HCT116 (cell line): ENCODE results near the gene CXorf38. TPM values are rescaled to one million over a fixed set of nuclear protein-coding genes. Genes with fewer than 3 reads are reported as not detected.

ENCODE experiments used
- ATAC-seq: fragments of 200-7000 bp; cut with Tn5 transposase; 2 replicates; pipeline ENCODE4 v1.9.1; 2020; ENCODE audit warnings: mild to moderate bottlenecking, moderate library complexity
- BruUV-seq: library from RNA; stranded (reverse); fragments of 400-500 nt; replicated peaks from 2 replicates; lab custom pipeline; 2021; lab: Mats Ljungman, UMichigan
- CTCF ChIA-PET: fragments of 300-600 bp; sonication (Branson Sonifier 250); formaldehyde crosslinking; loops from one replicate; lab custom pipeline; 2021; ENCODE audit warnings: antibody characterized with exemption; lab: Charles Lee
- POLR2A ChIA-PET: fragments of 300-600, 350-600 bp; sonication (Branson Sonifier 250); formaldehyde crosslinking; loops from one replicate; lab custom pipeline; 2021; ENCODE audit warnings: antibody characterized with exemption; lab: Charles Lee
- RAD21 ChIA-PET, 2 experiments: fragments of 300-600 bp; sonication (Branson Sonifier 250); formaldehyde crosslinking; loops; one replicate each; lab custom pipeline; 2023; ENCODE audit warnings: low total read pairs in 2 of 2; ENCODE audit not compliant: uncharacterized antibody in 2 of 2, unreplicated experiment in 2 of 2, low non-redundant PET in 1 of 2; lab: Charles Lee
- DNase-seq: peaks from one replicate; pipeline ENCODE4 v3.0.0-alpha.2; 2010; ENCODE audit warnings: low read depth, low spot score
- H2AFZ ChIP-seq: fragments of 200-600 bp; shearing (Covaris generic), sonication (generic); 2 replicates; pipeline ENCODE4 v1.6.1; 2017; ENCODE audit warnings: low read depth, mixed run types, mixed read lengths, antibody characterized with exemption, low read length; ENCODE audit not compliant: poor library complexity, severe bottlenecking
- H3K27ac ChIP-seq: 2 replicates; pipeline ENCODE4 v1.5.1; 2012; ENCODE audit warnings: low read depth, low read length
- H3K27me3 ChIP-seq: fragments of 200-600 bp; sonication (generic); 2 replicates; pipeline ENCODE4 v1.6.1; 2016; ENCODE audit warnings: mixed run types, low read length, mixed read lengths; ENCODE audit not compliant: insufficient read depth
- H3K36me3 ChIP-seq, 2 experiments: fragments of 200-500 bp in 1 of 2; fragments of 200-600 bp in 1 of 2; sonication (Bioruptor generic) in 1 of 2; sonication (generic) in 1 of 2; 2 replicates each; pipeline versions ENCODE4 v1.5.1 to v1.6.1; 2014 to 2016; ENCODE audit warnings: low read length in 2 of 2, inconsistent platforms in 1 of 2, mixed read lengths in 1 of 2, mixed run types in 1 of 2; ENCODE audit not compliant: insufficient read depth in 2 of 2, control insufficient read depth in 1 of 2
- H3K4me1 ChIP-seq, 2 experiments: fragments of 200-600 bp in 1 of 2; sonication (generic) in 1 of 2; 2 replicates each; pipeline versions ENCODE4 v1.5.1 to v1.6.1; 2012 to 2017; ENCODE audit warnings: low read length in 2 of 2, inconsistent platforms in 1 of 2, mild to moderate bottlenecking in 1 of 2, mixed read lengths in 1 of 2, mixed run types in 1 of 2, moderate library complexity in 1 of 2; ENCODE audit not compliant: insufficient read depth in 2 of 2, control insufficient read depth in 1 of 2
- H3K4me2 ChIP-seq: fragments of 200-600 bp; sonication (generic); 2 replicates; pipeline ENCODE4 v1.6.1; 2017; ENCODE audit warnings: mixed run types, low read length, mixed read lengths
- H3K4me3 ChIP-seq, 2 experiments: fragments of 200-600 bp in 1 of 2; sonication (generic) in 1 of 2; replicated peaks in 1 of 2; 2 replicates each; pipeline ENCODE4 v1.5.1; 2011 to 2016; ENCODE audit warnings: low read length in 2 of 2, control low read depth in 1 of 2, low read depth in 1 of 2, mild to moderate bottlenecking in 1 of 2, mixed read lengths in 1 of 2, mixed run types in 1 of 2
- H3K79me2 ChIP-seq: fragments of 200-600 bp; sonication (generic); 2 replicates; pipeline ENCODE4 v1.6.1; 2017; ENCODE audit warnings: mild to moderate bottlenecking, mixed run types, low read length, moderate library complexity, mixed read lengths; ENCODE audit not compliant: insufficient read depth
- H3K9ac ChIP-seq: fragments of 200-600 bp; sonication (generic); 2 replicates; pipeline ENCODE4 v1.6.1; 2016; ENCODE audit warnings: low read length, mixed read lengths
- H3K9me2 ChIP-seq: fragments of 200-600 bp; sonication (generic), shearing (Covaris generic); 2 replicates; pipeline ENCODE4 v1.6.1; 2017; ENCODE audit warnings: mixed run types, mild to moderate bottlenecking, moderate library complexity; ENCODE audit not compliant: insufficient read depth
- H3K9me3 ChIP-seq, 2 experiments: fragments of 200-500 bp in 1 of 2; fragments of 200-600 bp in 1 of 2; sonication (Bioruptor generic) in 1 of 2; sonication (generic) in 1 of 2; 2 replicates each; pipeline ENCODE4 v1.6.1; 2014 to 2017; ENCODE audit warnings: low read length in 2 of 2, mixed read lengths in 2 of 2, inconsistent platforms in 1 of 2, low read depth in 1 of 2, mild to moderate bottlenecking in 1 of 2, mixed run types in 1 of 2, moderate library complexity in 1 of 2; ENCODE audit not compliant: control insufficient read depth in 1 of 2, insufficient read depth in 1 of 2
- H4K20me1 ChIP-seq: fragments of 200-600 bp; sonication (generic), shearing (Covaris generic); 2 replicates; pipeline ENCODE4 v1.6.1; 2017; ENCODE audit warnings: mixed run types, mild to moderate bottlenecking, moderate library complexity; ENCODE audit not compliant: insufficient read depth
- CBX3 ChIP-seq: IDR thresholded peaks from 2 replicates; pipeline ENCODE4 v1.6.1; 2012; ENCODE audit warnings: low read depth
- CEBPB ChIP-seq: IDR thresholded peaks from 2 replicates; pipeline ENCODE4 v1.6.1; 2012; ENCODE audit warnings: low read depth
- EGR1 ChIP-seq: IDR thresholded peaks from 2 replicates; pipeline ENCODE4 v1.6.1; 2012; ENCODE audit warnings: low read depth
- ELF1 ChIP-seq: IDR thresholded peaks from 2 replicates; pipeline ENCODE4 v1.6.1; 2012; ENCODE audit warnings: low read depth, borderline replicate concordance
- EZH2 ChIP-seq: fragments of 200-600 bp; sonication (generic); IDR thresholded peaks from 2 replicates; pipeline ENCODE4 v1.6.1; 2017; ENCODE audit warnings: antibody characterized with exemption, mixed run types
- EZH2phosphoT487 ChIP-seq: fragments of 200-600 bp; IDR thresholded peaks from 2 replicates; pipeline ENCODE4 v1.6.1; 2018; ENCODE audit warnings: antibody characterized with exemption, borderline replicate concordance
- FOSL1 ChIP-seq: IDR thresholded peaks from 2 replicates; pipeline ENCODE4 v1.6.1; 2012; ENCODE audit warnings: low read depth
- JUND ChIP-seq: IDR thresholded peaks from 2 replicates; pipeline ENCODE4 v1.6.1; 2012
- RAD21 ChIP-seq: IDR thresholded peaks from 2 replicates; pipeline ENCODE4 v1.6.1; 2012; ENCODE audit warnings: low read depth, mild to moderate bottlenecking
- SIN3A ChIP-seq: IDR thresholded peaks from 2 replicates; pipeline ENCODE4 v1.6.1; 2012; ENCODE audit warnings: low read depth
- SP1 ChIP-seq: IDR thresholded peaks from 2 replicates; pipeline ENCODE4 v1.6.1; 2012; ENCODE audit warnings: low read depth
- SRF ChIP-seq: IDR thresholded peaks from 2 replicates; pipeline ENCODE4 v1.6.1; 2012; ENCODE audit warnings: low read depth
- TCF7L2 ChIP-seq: IDR thresholded peaks from 2 replicates; pipeline ENCODE4 v1.7.0; 2011; ENCODE audit warnings: borderline replicate concordance, inconsistent platforms; ENCODE audit not compliant: insufficient read depth, insufficient read length; ENCODE audit errors: extremely low read depth
- YY1 ChIP-seq: IDR thresholded peaks from 2 replicates; pipeline ENCODE4 v1.6.1; 2011; ENCODE audit warnings: low read length, low read depth, moderate library complexity, mild to moderate bottlenecking; ENCODE audit not compliant: insufficient replicate concordance; ENCODE audit errors: extremely low read depth
- ZNF274 ChIP-seq: fragments of 200-500 bp; sonication (Bioruptor generic); IDR thresholded peaks from 2 replicates; pipeline ENCODE4 v1.6.1; 2014; ENCODE audit warnings: mild to moderate bottlenecking, low read depth, low read length, inconsistent platforms
- intact Hi-C: fragments of 100-400 bp; cut with micrococcal nuclease; formaldehyde crosslinking; loops from 2 replicates; pipeline ENCODE4 v1.10.0; 2022
- total RNA-seq: library from RNA; stranded (reverse); gene quantifications from one replicate; pipeline ENCODE4 v1.2.1, GENCODE V29; 2021; ENCODE audit not compliant: unreplicated experiment
- TF ChIP-seq, protein P1 (sequence below), 3 experiments: fragments of 200-600 bp in 1 of 3; sonication (generic) in 1 of 3; IDR thresholded peaks in 2 of 3; conservative IDR thresholded peaks in 1 of 3; 2 replicates each; pipeline ENCODE4 v1.5.1; 2012 to 2017; ENCODE audit warnings: low read depth in 2 of 3, low read length in 2 of 3, antibody characterized with exemption in 1 of 3, borderline replicate concordance in 1 of 3, control low read depth in 1 of 3, mild to moderate bottlenecking in 1 of 3, mixed read lengths in 1 of 3, mixed run types in 1 of 3, moderate library complexity in 1 of 3; ENCODE audit not compliant: insufficient read depth in 1 of 3
- TF ChIP-seq, protein P2 (sequence below): IDR thresholded peaks from 2 replicates; pipeline ENCODE4 v1.6.1; 2011; ENCODE audit warnings: mild to moderate bottlenecking, low read length, moderate library complexity; ENCODE audit not compliant: insufficient replicate concordance; ENCODE audit errors: extremely low read depth
- TF ChIP-seq, protein P3 (sequence below): IDR thresholded peaks from 2 replicates; pipeline ENCODE4 v1.6.1; 2012

The CXorf38 gene
- total RNA-seq, 1 experiment from 2014 or later: 11.5 TPM

DNA sequence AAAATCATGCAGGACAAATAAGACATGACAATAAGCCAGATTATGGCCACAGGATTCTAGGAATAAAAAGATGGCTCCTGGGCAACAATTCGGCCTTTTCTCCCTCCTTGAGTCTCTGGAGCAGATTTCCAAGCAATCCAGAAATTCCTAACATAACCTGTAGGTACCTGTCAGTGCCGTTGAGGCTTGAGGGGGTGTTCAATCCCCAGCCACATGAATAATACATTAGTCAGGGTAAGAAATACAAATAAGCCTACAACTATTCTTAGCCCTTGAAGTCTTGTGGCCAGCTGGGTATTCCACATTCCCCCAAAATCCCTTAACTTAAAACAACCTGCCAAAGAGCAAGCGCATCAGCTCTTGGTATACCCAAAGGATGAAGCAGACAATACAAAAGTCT, 9.7 kb downstream of the CXorf38 start:
- H3K4me1 ChIP-seq: no peaks in the 10 kb centered on the region
- H3K27ac ChIP-seq: no peak overlapping the region
- peaks cover 6 to 11% of the 10 kb centered on the region in 2 experiments; a peak in 3 of 4 replicates for H3K36me3 ChIP-seq
- H3K9me2 ChIP-seq: no peaks in the 10 kb centered on the region
- no peak overlapping the region for H3K4me2 ChIP-seq
- BruUV-seq: no TSS peak
- intact Hi-C loops: no loop called here
- H3K9ac ChIP-seq: no peak overlapping the region
- no peaks in the 10 kb centered on the region for H4K20me1 ChIP-seq
- TF ChIP-seq CBX3 (no peak), EZH2 (no peak), FOSL1 (no peak), ELF1 (no peak), EZH2phosphoT487 (no peak), ZNF274 (no peak), JUND (no peak), CEBPB (no peak), YY1 (no peak), SP1 (no peak), SIN3A (no peak), EGR1 (no peak), RAD21 (no peak), TCF7L2 (no peak), SRF (no peak)
- TF ChIP-seq, protein P1, sequence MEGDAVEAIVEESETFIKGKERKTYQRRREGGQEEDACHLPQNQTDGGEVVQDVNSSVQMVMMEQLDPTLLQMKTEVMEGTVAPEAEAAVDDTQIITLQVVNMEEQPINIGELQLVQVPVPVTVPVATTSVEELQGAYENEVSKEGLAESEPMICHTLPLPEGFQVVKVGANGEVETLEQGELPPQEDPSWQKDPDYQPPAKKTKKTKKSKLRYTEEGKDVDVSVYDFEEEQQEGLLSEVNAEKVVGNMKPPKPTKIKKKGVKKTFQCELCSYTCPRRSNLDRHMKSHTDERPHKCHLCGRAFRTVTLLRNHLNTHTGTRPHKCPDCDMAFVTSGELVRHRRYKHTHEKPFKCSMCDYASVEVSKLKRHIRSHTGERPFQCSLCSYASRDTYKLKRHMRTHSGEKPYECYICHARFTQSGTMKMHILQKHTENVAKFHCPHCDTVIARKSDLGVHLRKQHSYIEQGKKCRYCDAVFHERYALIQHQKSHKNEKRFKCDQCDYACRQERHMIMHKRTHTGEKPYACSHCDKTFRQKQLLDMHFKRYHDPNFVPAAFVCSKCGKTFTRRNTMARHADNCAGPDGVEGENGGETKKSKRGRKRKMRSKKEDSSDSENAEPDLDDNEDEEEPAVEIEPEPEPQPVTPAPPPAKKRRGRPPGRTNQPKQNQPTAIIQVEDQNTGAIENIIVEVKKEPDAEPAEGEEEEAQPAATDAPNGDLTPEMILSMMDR (IDR thresholded peaks at IDR 0.05 in 2 of 3, conservative IDR thresholded peaks at IDR 0.05 in 1 of 3; ENCODE audit: borderline replicate concordance in 1 of 3, insufficient read depth in 1 of 3, low read depth in 2 of 3, low read length in 2 of 3): no peak
- TF ChIP-seq, protein P2, sequence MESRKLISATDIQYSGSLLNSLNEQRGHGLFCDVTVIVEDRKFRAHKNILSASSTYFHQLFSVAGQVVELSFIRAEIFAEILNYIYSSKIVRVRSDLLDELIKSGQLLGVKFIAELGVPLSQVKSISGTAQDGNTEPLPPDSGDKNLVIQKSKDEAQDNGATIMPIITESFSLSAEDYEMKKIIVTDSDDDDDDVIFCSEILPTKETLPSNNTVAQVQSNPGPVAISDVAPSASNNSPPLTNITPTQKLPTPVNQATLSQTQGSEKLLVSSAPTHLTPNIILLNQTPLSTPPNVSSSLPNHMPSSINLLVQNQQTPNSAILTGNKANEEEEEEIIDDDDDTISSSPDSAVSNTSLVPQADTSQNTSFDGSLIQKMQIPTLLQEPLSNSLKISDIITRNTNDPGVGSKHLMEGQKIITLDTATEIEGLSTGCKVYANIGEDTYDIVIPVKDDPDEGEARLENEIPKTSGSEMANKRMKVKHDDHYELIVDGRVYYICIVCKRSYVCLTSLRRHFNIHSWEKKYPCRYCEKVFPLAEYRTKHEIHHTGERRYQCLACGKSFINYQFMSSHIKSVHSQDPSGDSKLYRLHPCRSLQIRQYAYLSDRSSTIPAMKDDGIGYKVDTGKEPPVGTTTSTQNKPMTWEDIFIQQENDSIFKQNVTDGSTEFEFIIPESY: no peak
- TF ChIP-seq, protein P3, sequence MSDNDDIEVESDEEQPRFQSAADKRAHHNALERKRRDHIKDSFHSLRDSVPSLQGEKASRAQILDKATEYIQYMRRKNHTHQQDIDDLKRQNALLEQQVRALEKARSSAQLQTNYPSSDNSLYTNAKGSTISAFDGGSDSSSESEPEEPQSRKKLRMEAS: no peak
- TF ChIP-seq, all 23 proteins: peak for 0
- DNase-seq (no peak), ATAC-seq (no peak)
- Histone ChIP-seq H3K27me3 (no peaks in the 10 kb centered on the region), H2AFZ (no peak overlapping the region), H3K4me3 (no peak overlapping the region), H3K79me2 (no peaks in the 10 kb centered on the region; the same call in 1 of the 2 replicates), H3K9me3 (no peaks in the 10 kb centered on the region)
- ChIA-PET RAD21 (no interaction called here), CTCF (no interaction called here), POLR2A (no interaction called here)
